Activated CD8-positive, alpha-beta memory T cell treated with anti-CD3 and anti-CD28 coated beads for 48 hours (primary cell): ENCODE results near the gene ITPKA.

Source experiments
- DNase-seq, 3 experiments: peaks; one replicate each; pipeline ENCODE4 v3.0.0-alpha.2; 2020; ENCODE audit warnings: low read depth in 2 of 3, low spot score in 2 of 3

Gene ITPKA

GRCh38 chr15:41489641-41490040 lies 4.0 kb upstream of the ITPKA start:
- DNase-seq: no peak

- no peak for DNase-seq
These were observed 3.3 kb upstream of the ITPKA start for GRCh38 chr15:41490355-41490754.

- DNase-seq: no peak
These were observed 1.8 kb upstream of the ITPKA start for GRCh38 chr15:41491889-41492288.

GRCh38 chr15:41492597-41493204 lies 973 bp upstream of the ITPKA start:
- DNase-seq: no peak

- no peak for DNase-seq
These were observed 172 bp downstream of the ITPKA start for GRCh38 chr15:41493902-41494189.

GRCh38 chr15:41494190-41494921 lies 682 bp downstream of the ITPKA start:
- DNase-seq: no peak

- no peak for DNase-seq
These were observed 1.5 kb downstream of the ITPKA start for GRCh38 chr15:41494922-41495735.

GRCh38 chr15:41495736-41496599 lies 2.3 kb downstream of the ITPKA start:
- no peak for DNase-seq

GRCh38 chr15:41498657-41499056 lies 5.0 kb downstream of the ITPKA start:
- no peak for DNase-seq

- no peak for DNase-seq
These were observed 5.6 kb downstream of the ITPKA start for GRCh38 chr15:41499109-41499851.

GRCh38 chr15:41501191-41501917 lies 7.7 kb downstream of the ITPKA start:
- DNase-seq: no peak

- DNase-seq: no peak
These were observed 8.5 kb downstream of the ITPKA start for GRCh38 chr15:41501931-41502794.

GRCh38 chr15:41502795-41503668 lies 9.4 kb downstream of the ITPKA start:
- DNase-seq: no peak

- no peak for DNase-seq
These were observed 10.0 kb downstream of the ITPKA start for GRCh38 chr15:41503669-41504010.

GRCh38 chr15:41504751-41505492 lies 11.2 kb downstream of the ITPKA start:
- DNase-seq: no peak

- no peak for DNase-seq
These were observed 12.1 kb downstream of the ITPKA start for GRCh38 chr15:41505776-41506175.

- DNase-seq: no peak
These were observed 13.2 kb downstream of the ITPKA start for GRCh38 chr15:41506796-41507341.
